GM23248 (cell line): Measurements from ENCODE around the gene MOV10L1. TPM values are rescaled to one million over a fixed set of nuclear protein-coding genes. Genes with fewer than 3 reads are reported as not detected.

ENCODE experiments used
- DNase-seq: peaks from one replicate; pipeline ENCODE4 v3.0.0-alpha.2; 2015
- H2AFZ ChIP-seq: fragments of 200-600 bp; sonication (generic); 2 replicates; pipeline ENCODE4 v1.6.1; 2016; ENCODE audit warnings: antibody characterized with exemption
- H3F3A ChIP-seq: fragments of 200-600 bp; sonication (generic); 2 replicates; pipeline ENCODE4 v1.6.1; 2016; ENCODE audit warnings: mild to moderate bottlenecking, antibody characterized with exemption, mixed run types; ENCODE audit not compliant: insufficient read depth
- H3K27ac ChIP-seq: fragments of 200-600 bp; sonication (generic); 2 replicates; pipeline ENCODE4 v1.5.1; 2016; ENCODE audit warnings: mild to moderate bottlenecking
- H3K27me3 ChIP-seq: fragments of 200-600 bp; sonication (generic); replicated peaks from 2 replicates; pipeline ENCODE4 v1.6.1; 2016; ENCODE audit warnings: mild to moderate bottlenecking; ENCODE audit not compliant: insufficient read depth
- H3K36me3 ChIP-seq: fragments of 200-600 bp; sonication (generic); 2 replicates; pipeline ENCODE4 v1.6.1; 2016; ENCODE audit warnings: low read depth, mild to moderate bottlenecking
- H3K4me1 ChIP-seq: fragments of 200-600 bp; sonication (generic); 2 replicates; pipeline ENCODE4 v1.6.1; 2016; ENCODE audit warnings: mild to moderate bottlenecking; ENCODE audit not compliant: insufficient read depth
- H3K4me2 ChIP-seq: fragments of 200-600 bp; sonication (generic); one replicate; pipeline ENCODE4 v1.6.1; 2016; ENCODE audit warnings: mild to moderate bottlenecking; ENCODE audit not compliant: unreplicated experiment
- H3K4me3 ChIP-seq: fragments of 200-600 bp; sonication (generic); 2 replicates; pipeline ENCODE4 v1.5.1; 2016; ENCODE audit warnings: mild to moderate bottlenecking
- H3K79me2 ChIP-seq: fragments of 200-600 bp; sonication (generic); 2 replicates; pipeline ENCODE4 v1.6.1; 2016; ENCODE audit warnings: mild to moderate bottlenecking; ENCODE audit not compliant: insufficient read depth
- H3K9ac ChIP-seq: fragments of 200-600 bp; sonication (generic); 2 replicates; pipeline ENCODE4 v1.6.1; 2016; ENCODE audit warnings: mild to moderate bottlenecking
- H3K9me2 ChIP-seq: fragments of 200-600 bp; sonication (generic); 2 replicates; pipeline ENCODE4 v1.6.1; 2016; ENCODE audit warnings: mixed run types, mild to moderate bottlenecking, moderate library complexity; ENCODE audit not compliant: insufficient read depth
- H3K9me3 ChIP-seq: fragments of 200-600 bp; sonication (generic); one replicate; pipeline ENCODE4 v1.6.1; 2017; ENCODE audit warnings: low read depth
- H4K20me1 ChIP-seq: fragments of 200-600 bp; sonication (generic); 2 replicates; pipeline ENCODE4 v1.6.0; 2016; ENCODE audit not compliant: insufficient read depth
- EZH2 ChIP-seq: fragments of 200-600 bp; sonication (generic); IDR thresholded peaks from 2 replicates; pipeline ENCODE4 v1.6.1; 2018; ENCODE audit warnings: antibody characterized with exemption, mild to moderate bottlenecking; ENCODE audit not compliant: insufficient read depth, poor library complexity, severe bottlenecking
- EZH2phosphoT487 ChIP-seq: fragments of 200-600 bp; sonication (generic); IDR thresholded peaks from 2 replicates; pipeline ENCODE4 v1.6.1; 2018; ENCODE audit warnings: antibody characterized with exemption, moderate library complexity, mild to moderate bottlenecking, low read depth; ENCODE audit not compliant: insufficient read depth
- WGBS, 2 experiments: methylation state at CpG; one replicate each; pipeline ENCODE4 v1.1.6; 2015 to 2017; ENCODE audit warnings: low lambda C conversion rate in 2 of 2, low coverage in 1 of 2; ENCODE audit errors: missing lambda C conversion rate in 2 of 2; 5-methylcytosine and 5-hydroxymethylcytosine counted together
- in situ Hi-C: fragments of 300-500 bp; cut with MboI; formaldehyde crosslinking; loops from 2 replicates; pipeline ENCODE4 v1.15.0; 2020
- polyA plus RNA-seq: library from polyadenylated mRNA; unstranded; fragments of >200 nt; fragmentation: Nextera tagmentation; extraction: Ambion mirVana; gene quantifications from 2 replicates; pipeline ENCODE4 v1.2.1, GENCODE V29; 2016
- total RNA-seq: library from RNA; depleted of rRNA; stranded (reverse); fragments of >200 nt; shearing (Covaris generic); gene quantifications from 2 replicates; pipeline ENCODE4 v1.2.3, GENCODE V29; 2014

The MOV10L1 gene
- total and polyA plus RNA-seq, 2 experiments from 2014 or later = not detected

- no peak overlapping the region for H3K27ac ChIP-seq
- TF ChIP-seq EZH2phosphoT487 (no peak), EZH2 (no peak)
- DNase-seq = no peak
- H3K79me2 ChIP-seq = no peaks in the 10 kb centered on the region
- no peaks in the 10 kb centered on the region for H3F3A ChIP-seq
- H3K27me3 ChIP-seq = no peaks in the 10 kb centered on the region
- H3K9ac ChIP-seq = no peak overlapping the region
- in situ Hi-C loops = no loop called here
- no peak overlapping the region for H3K4me3 ChIP-seq
- WGBS, 2 experiments = 93 to 94% methylated on average over 11 to 12 of the region's 12 CpGs
- H3K9me3 ChIP-seq = no peaks in the 10 kb centered on the region
- H3K36me3 ChIP-seq = no peaks in the 10 kb centered on the region
- H3K4me2 ChIP-seq = no peak overlapping the region
- no peaks in the 10 kb centered on the region for H3K4me1 ChIP-seq
- H4K20me1 ChIP-seq = no peaks in the 10 kb centered on the region
- H2AFZ ChIP-seq = no peak overlapping the region
- no peaks in the 10 kb centered on the region for H3K9me2 ChIP-seq
These were observed 58.3 kb downstream of the MOV10L1 start for GRCh38 chr22:50148166-50148500.

- Histone ChIP-seq H3K79me2 (no peaks in the 10 kb centered on the region), H3K36me3 (no peaks in the 10 kb centered on the region), H3K9me3 (no peaks in the 10 kb centered on the region), H3K9ac (no peak overlapping the region), H3K4me2 (no peak overlapping the region), H4K20me1 (no peaks in the 10 kb centered on the region), H2AFZ (no peak overlapping the region), H3K27ac (no peak overlapping the region), H3K9me2 (no peaks in the 10 kb centered on the region), H3K4me1 (no peaks in the 10 kb centered on the region), H3K4me3 (no peak overlapping the region), H3K27me3 (no peaks in the 10 kb centered on the region), H3F3A (no peaks in the 10 kb centered on the region)
- no peak for TF ChIP-seq EZH2phosphoT487
- in situ Hi-C loops = no loop called here
- DNase-seq = peak; percentile 28
- 85 to 88% methylated on average over 22 of the region's 22 CpGs for WGBS, 2 experiments
These were observed 59.4 kb downstream of the MOV10L1 start for GRCh38 chr22:50148991-50149721.

DNA sequence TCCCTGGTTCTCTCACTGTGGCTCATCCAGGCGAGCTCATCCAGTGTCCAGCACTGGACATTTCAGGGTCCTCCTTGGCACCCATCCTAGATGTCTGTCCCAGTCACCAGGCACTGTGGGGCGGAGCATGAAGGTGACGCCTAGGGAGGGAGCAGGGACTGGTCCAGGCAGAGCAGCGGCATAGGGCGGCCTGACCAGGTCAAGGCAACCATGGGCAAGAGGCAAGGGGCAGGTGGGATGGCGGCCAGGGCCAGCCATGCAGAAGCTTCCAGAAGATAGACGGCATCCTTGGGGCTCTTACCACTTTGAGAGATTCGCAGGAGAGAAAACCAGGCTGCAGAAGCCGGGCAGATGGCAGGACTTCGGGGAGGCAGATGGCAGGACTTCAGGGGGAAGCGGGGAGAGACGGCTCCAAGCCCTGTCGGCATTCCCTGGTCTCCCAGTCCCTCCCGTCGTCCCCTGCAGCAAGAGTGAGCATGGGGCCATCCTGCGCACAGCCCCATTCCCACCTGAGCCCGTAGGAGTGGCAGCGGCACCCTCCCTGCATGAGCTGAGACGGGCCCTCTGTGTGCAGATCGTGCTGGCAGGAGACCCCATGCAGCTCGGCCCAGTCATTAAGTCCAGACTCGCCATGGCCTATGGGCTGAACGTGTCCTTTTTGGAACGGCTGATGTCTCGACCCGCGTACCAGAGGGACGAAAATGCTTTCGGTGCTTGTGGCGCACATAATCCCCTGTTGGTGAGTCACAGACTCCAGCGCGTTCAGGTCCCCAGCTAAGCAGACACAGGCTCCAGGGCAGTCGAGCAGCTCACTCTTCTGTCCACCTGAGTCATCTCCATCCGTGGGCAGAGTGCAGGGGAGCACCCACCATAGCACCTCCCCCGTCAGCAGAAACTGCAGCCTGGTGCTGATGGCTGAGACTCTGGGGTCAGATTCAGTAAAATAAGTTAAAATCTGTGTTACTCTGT lies 60.6 kb downstream of the MOV10L1 start:
- DNase-seq = no peak
- Histone ChIP-seq H3K27ac (no peak overlapping the region), H3K9me2 (no peaks in the 10 kb centered on the region), H3K79me2 (no peaks in the 10 kb centered on the region), H3K9ac (no peak overlapping the region), H3K4me1 (no peaks in the 10 kb centered on the region), H2AFZ (no peak overlapping the region), H3F3A (no peaks in the 10 kb centered on the region), H3K9me3 (no peaks in the 10 kb centered on the region), H3K4me3 (no peak overlapping the region), H3K4me2 (no peak overlapping the region), H3K36me3 (no peaks in the 10 kb centered on the region), H3K27me3 (no peaks in the 10 kb centered on the region), H4K20me1 (no peaks in the 10 kb centered on the region)
- 79 to 85% methylated on average over 32 of the region's 35 CpGs for WGBS, 2 experiments
- TF ChIP-seq EZH2phosphoT487 (no peak), EZH2 (no peak)
- in situ Hi-C loops = no loop called here

DNA sequence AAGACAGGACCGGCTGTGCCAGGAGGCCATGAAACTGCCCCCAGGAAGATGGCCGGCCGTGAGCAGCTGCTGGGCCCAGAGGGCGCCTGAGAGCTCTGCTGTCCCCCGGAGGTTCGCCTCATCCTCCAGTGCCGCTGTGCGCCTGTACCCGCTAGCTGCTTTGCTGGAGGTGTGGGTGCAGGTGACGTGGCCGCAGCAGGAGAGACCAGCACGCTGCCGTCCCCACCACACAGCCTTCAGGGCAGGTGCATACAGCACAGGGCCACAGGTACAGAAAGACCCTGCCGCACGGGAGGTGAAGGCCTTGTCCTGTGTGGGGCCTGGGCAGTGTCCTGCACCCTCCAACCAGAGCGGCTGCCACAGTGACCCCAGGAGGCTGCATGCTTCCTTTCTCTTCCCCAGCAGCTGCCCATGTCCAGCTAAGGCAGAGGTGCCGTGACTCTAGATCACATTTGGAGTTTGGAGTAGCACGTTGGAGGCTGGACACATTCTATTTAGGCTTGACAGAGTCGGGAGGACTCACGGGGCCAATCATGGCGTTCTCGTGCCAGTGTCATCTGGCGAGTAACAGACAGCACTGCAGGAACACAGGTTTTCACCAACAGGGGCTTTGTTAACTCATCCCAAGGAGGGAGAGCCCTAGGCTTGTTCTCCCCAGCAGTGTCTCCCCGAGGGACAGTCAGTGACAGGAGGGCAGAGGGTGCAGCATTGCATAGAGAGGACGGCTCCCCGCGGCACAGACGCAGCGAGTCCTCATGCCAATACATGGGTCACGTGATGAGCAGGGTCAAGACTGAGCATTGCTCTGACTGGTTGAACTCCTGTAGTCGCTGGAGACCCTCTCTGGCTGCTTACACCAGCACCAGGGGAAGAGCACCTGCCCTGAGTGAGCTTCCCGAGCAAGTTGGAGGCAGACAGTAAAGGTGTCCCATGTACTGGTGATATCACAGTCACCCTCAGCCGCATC lies 62.0 kb downstream of the MOV10L1 start:
- Histone ChIP-seq H3K4me2 (no peak overlapping the region), H3K36me3 (no peaks in the 10 kb centered on the region), H3K9me2 (no peaks in the 10 kb centered on the region), H3F3A (no peaks in the 10 kb centered on the region), H2AFZ (no peak overlapping the region), H3K27ac (no peak overlapping the region), H3K9ac (no peak overlapping the region), H3K27me3 (no peaks in the 10 kb centered on the region), H3K4me1 (no peaks in the 10 kb centered on the region), H3K9me3 (no peaks in the 10 kb centered on the region), H3K4me3 (no peak overlapping the region), H3K79me2 (no peaks in the 10 kb centered on the region), H4K20me1 (no peaks in the 10 kb centered on the region)
- WGBS, 2 experiments = 68 to 69% methylated on average over 33 of the region's 33 CpGs
- in situ Hi-C loops = no loop called here
- no peak for TF ChIP-seq EZH2phosphoT487
- no peak for TF ChIP-seq EZH2
- DNase-seq = no peak
